KMS-11 (cell line): ENCODE measurements around the gene DKC1.

Experiments
- H2AFZ ChIP-seq: fragments of 200-600 bp; sonication (generic); 2 replicates; pipeline ENCODE4 v1.6.1; 2016; ENCODE audit warnings: antibody characterized with exemption, mixed run types, low read depth
- H3K27ac ChIP-seq: fragments of 200-600 bp; sonication (generic); 2 replicates; pipeline ENCODE4 v1.6.1; 2016; ENCODE audit warnings: mild to moderate bottlenecking, mixed run types
- H3K27me3 ChIP-seq: fragments of 200-600 bp; sonication (generic); 2 replicates; pipeline ENCODE4 v1.6.1; 2017; ENCODE audit warnings: mild to moderate bottlenecking, low read depth, mixed run types, moderate library complexity; ENCODE audit not compliant: insufficient read depth
- H3K36me3 ChIP-seq: fragments of 200-600 bp; sonication (generic); 2 replicates; pipeline ENCODE4 v1.6.1; 2017; ENCODE audit warnings: mild to moderate bottlenecking, mixed run types; ENCODE audit not compliant: insufficient read depth
- H3K4me1 ChIP-seq: fragments of 200-600 bp; sonication (generic); 2 replicates; pipeline ENCODE4 v1.6.1; 2016; ENCODE audit warnings: mild to moderate bottlenecking, low read depth, mixed run types; ENCODE audit not compliant: poor library complexity, severe bottlenecking
- H3K4me2 ChIP-seq: fragments of 200-600 bp; sonication (generic); 2 replicates; pipeline ENCODE4 v1.7.0; 2016; ENCODE audit warnings: mild to moderate bottlenecking, mixed run types
- H3K4me3 ChIP-seq: fragments of 200-600 bp; sonication (generic); IDR thresholded peaks from 2 replicates; pipeline ENCODE4 v1.6.1; 2017; ENCODE audit warnings: low read depth, low read length, mixed read lengths; ENCODE audit not compliant: insufficient read depth
- H3K79me2 ChIP-seq: fragments of 200-600 bp; sonication (generic); 2 replicates; pipeline ENCODE4 v1.6.1; 2016; ENCODE audit warnings: low read depth, mixed run types; ENCODE audit not compliant: insufficient read depth
- H3K9ac ChIP-seq: fragments of 200-600 bp; sonication (generic); 2 replicates; pipeline ENCODE4 v1.6.1; 2016; ENCODE audit warnings: mild to moderate bottlenecking, mixed run types
- H4K20me1 ChIP-seq: fragments of 200-600 bp; sonication (generic); 2 replicates; pipeline ENCODE4 v1.6.1; 2016; ENCODE audit warnings: mild to moderate bottlenecking, mixed run types; ENCODE audit not compliant: insufficient read depth
- CTCF ChIP-seq: fragments of 200-600 bp; sonication (generic); conservative IDR thresholded peaks from 2 replicates; pipeline ENCODE4 v1.6.1; 2017; ENCODE audit warnings: low read depth, mild to moderate bottlenecking, antibody characterized with exemption, low read length, moderate library complexity, mixed read lengths

DKC1 gene

GRCh38 chrX:154729439-154729838, 33.2 kb upstream of the DKC1 start:
- Histone ChIP-seq H3K9ac (no peak overlapping the region), H3K79me2 (no peaks in the 10 kb centered on the region), H4K20me1 (no peaks in the 10 kb centered on the region), H3K4me1 (no peaks in the 10 kb centered on the region), H2AFZ (no peak overlapping the region), H3K4me3 (no peak overlapping the region), H3K27ac (no peak overlapping the region), H3K36me3 (no peaks in the 10 kb centered on the region), H3K4me2 (no peak overlapping the region), H3K27me3 (no peaks in the 10 kb centered on the region)
- TF ChIP-seq CTCF = no peak

- H2AFZ ChIP-seq = no peak overlapping the region
- H3K4me1 ChIP-seq = no peaks in the 10 kb centered on the region
- no peaks in the 10 kb centered on the region for H3K79me2 ChIP-seq
- H3K27ac ChIP-seq = no peak overlapping the region
- H3K4me3 ChIP-seq = no peak overlapping the region
- no peaks in the 10 kb centered on the region for H3K36me3 ChIP-seq
- no peak overlapping the region for H3K4me2 ChIP-seq
- TF ChIP-seq CTCF = no peak
- no peaks in the 10 kb centered on the region for H3K27me3 ChIP-seq
- no peak overlapping the region for H3K9ac ChIP-seq
- H4K20me1 ChIP-seq = no peaks in the 10 kb centered on the region
Observed at GRCh38 chrX:154730253-154730891, 32.3 kb upstream of the DKC1 start.

- Histone ChIP-seq H2AFZ (no peak overlapping the region), H3K27me3 (no peaks in the 10 kb centered on the region), H3K36me3 (no peaks in the 10 kb centered on the region), H3K4me3 (no peak overlapping the region), H4K20me1 (no peaks in the 10 kb centered on the region), H3K79me2 (no peaks in the 10 kb centered on the region), H3K9ac (no peak overlapping the region), H3K27ac (no peak overlapping the region), H3K4me1 (no peaks in the 10 kb centered on the region), H3K4me2 (no peak overlapping the region)
- no peak for TF ChIP-seq CTCF
Observed at GRCh38 chrX:154731184-154731583, 31.5 kb upstream of the DKC1 start.

GRCh38 chrX:154731881-154732280, 30.8 kb upstream of the DKC1 start:
- no peaks in the 10 kb centered on the region for H3K36me3 ChIP-seq
- H3K4me3 ChIP-seq = no peak overlapping the region
- H3K27ac ChIP-seq = no peak overlapping the region
- no peaks in the 10 kb centered on the region for H4K20me1 ChIP-seq
- H3K27me3 ChIP-seq = no peaks in the 10 kb centered on the region
- H2AFZ ChIP-seq = no peak overlapping the region
- H3K9ac ChIP-seq = no peak overlapping the region
- no peaks in the 10 kb centered on the region for H3K79me2 ChIP-seq
- no peak for TF ChIP-seq CTCF
- no peaks in the 10 kb centered on the region for H3K4me1 ChIP-seq
- no peak overlapping the region for H3K4me2 ChIP-seq
